Measurements from ENCODE around the gene MN1. TPM values are rescaled to one million over a fixed set of nuclear protein-coding genes. Genes with fewer than 3 reads are reported as not detected.
"Not testable (repeated sequence)": the region's sequence is repeated elsewhere in the genome, so short reads cannot be mapped to it uniquely, and the experiment has no call there.

The MN1 gene
- total and polyA plus RNA-seq, 12 donors: 0.64 to 2.7 (median 1.1) TPM

- no peak overlapping the region for H3K4me3 ChIP-seq
- TF ChIP-seq POLR2A (IDR thresholded peaks at IDR 0.05): no peak
- no peak for TF ChIP-seq CTCF (IDR thresholded peaks at IDR 0.05)
- no peaks in the 10 kb centered on the region for H3K27me3 ChIP-seq
- intact Hi-C loops (cut with DNase I): no loop called here
- DNase-seq: no peak
- no peaks in the 10 kb centered on the region for H3K4me1 ChIP-seq (replicated peaks in 1 of 2)
- no peaks in the 10 kb centered on the region for H3K9me3 ChIP-seq (replicated peaks in 1 of 3)
- H3K27ac ChIP-seq: no peak overlapping the region
- no peaks in the 10 kb centered on the region for H3K36me3 ChIP-seq (replicated peaks in 1 of 2)
- 81 to 90% (median 85%) methylated on average over 2 to 4 of the region's 4 CpGs for WGBS, 4 donors
Measured at GRCh38 chr22:27745154-27745553, 56.4 kb downstream of the MN1 start.

GRCh38 chr22:27744078-27744477, 57.5 kb downstream of the MN1 start:
- DNase-seq; H3K4me1 ChIP-seq (replicated peaks in 1 of 2); intact Hi-C loops (cut with DNase I); H3K9me3 ChIP-seq (replicated peaks in 1 of 3); H3K27me3 ChIP-seq; H3K4me3 ChIP-seq; H3K36me3 ChIP-seq (replicated peaks in 1 of 2); H3K27ac ChIP-seq: not testable (repeated sequence)
- WGBS, 4 donors: 68 to 77% (median 74%) methylated on average over 12 to 15 of the region's 15 CpGs

GRCh38 chr22:27740202-27740748, 61.3 kb downstream of the MN1 start:
- no peaks in the 10 kb centered on the region for H3K9me3 ChIP-seq (replicated peaks in 1 of 3)
- TF ChIP-seq POLR2A (IDR thresholded peaks at IDR 0.05): no peak
- no peak for TF ChIP-seq CTCF (IDR thresholded peaks at IDR 0.05)
- H3K27ac ChIP-seq: no peak overlapping the region
- H3K36me3 ChIP-seq (replicated peaks in 1 of 2): no peaks in the 10 kb centered on the region
- WGBS, 4 donors: 81 to 93% (median 81%) methylated on average over 3 of the region's 3 CpGs
- H3K27me3 ChIP-seq: no peaks in the 10 kb centered on the region
- no peaks in the 10 kb centered on the region for H3K4me1 ChIP-seq (replicated peaks in 1 of 2)
- DNase-seq: no peak
- no peak overlapping the region for H3K4me3 ChIP-seq
- intact Hi-C loops (cut with DNase I): no loop called here

GRCh38 chr22:27737521-27737920, 64.0 kb downstream of the MN1 start:
- H3K27ac ChIP-seq: no peak overlapping the region
- no peak for TF ChIP-seq CTCF (IDR thresholded peaks at IDR 0.05)
- TF ChIP-seq POLR2A (IDR thresholded peaks at IDR 0.05): no peak
- WGBS, 4 donors: 76 to 92% (median 86%) methylated on average over 4 of the region's 4 CpGs
- intact Hi-C loops (cut with DNase I): no loop called here
- H3K9me3 ChIP-seq (replicated peaks in 1 of 3): no peaks in the 10 kb centered on the region
- H3K27me3 ChIP-seq: no peaks in the 10 kb centered on the region
- H3K36me3 ChIP-seq (replicated peaks in 1 of 2): no peaks in the 10 kb centered on the region
- no peak for DNase-seq
- no peak overlapping the region for H3K4me3 ChIP-seq
- no peaks in the 10 kb centered on the region for H3K4me1 ChIP-seq (replicated peaks in 1 of 2)

GRCh38 chr22:27734066-27734465, 67.5 kb downstream of the MN1 start:
- TF ChIP-seq POLR2A (IDR thresholded peaks at IDR 0.05): no peak
- TF ChIP-seq CTCF (IDR thresholded peaks at IDR 0.05): no peak
- intact Hi-C loops (cut with DNase I): no loop called here
- 84 to 93% (median 87%) methylated on average over 2 to 4 of the region's 4 CpGs for WGBS, 4 donors
- Histone ChIP-seq H3K36me3 (replicated peaks in 1 of 2) (no peaks in the 10 kb centered on the region), H3K27me3 (no peaks in the 10 kb centered on the region), H3K27ac (no peak overlapping the region), H3K4me1 (replicated peaks in 1 of 2) (no peaks in the 10 kb centered on the region), H3K4me3 (no peak overlapping the region), H3K9me3 (replicated peaks in 1 of 3) (no peaks in the 10 kb centered on the region)
- DNase-seq: no peak

Data from adrenal gland (tissue), 12 donors.